HepG2 (cell line): ENCODE results near the gene TMEM125. TPM values are rescaled to one million over a fixed set of nuclear protein-coding genes. Genes with fewer than 3 reads are reported as not detected.

Experiments
- CHD4 ChIP-seq: fragments of 200-600 bp; sonication (generic); IDR thresholded peaks from 2 replicates; pipeline ENCODE4 v1.7.0; 2017; ENCODE audit warnings: mild to moderate bottlenecking, low read length, borderline replicate concordance
- CREB3 ChIP-seq: sonication (generic); formaldehyde crosslinking; IDR thresholded peaks from 2 replicates; pipeline ENCODE4 v1.5.0; 2020; ENCODE audit warnings: missing genetic modification reagents
- E2F5 ChIP-seq: sonication (generic); formaldehyde crosslinking; conservative IDR thresholded peaks from 2 replicates; pipeline ENCODE4 v1.4.0; 2020; ENCODE audit warnings: missing genetic modification reagents
- IRF2 ChIP-seq: IDR thresholded peaks from 2 replicates; pipeline ENCODE4 v1.6.1; 2018; ENCODE audit warnings: missing genetic modification reagents, missing compliant biosample characterization
- IRF9 ChIP-seq: sonication (generic); formaldehyde crosslinking; IDR thresholded peaks from 2 replicates; pipeline ENCODE4 v1.8.0; 2022; ENCODE audit warnings: missing genetic modification reagents, mild to moderate bottlenecking, borderline replicate concordance
- MYPOP ChIP-seq: sonication (generic); formaldehyde crosslinking; IDR thresholded peaks from 2 replicates; pipeline ENCODE4 v1.8.1; 2023; ENCODE audit warnings: mild to moderate bottlenecking, moderate library complexity, missing genetic modification reagents
- PCBP1 ChIP-seq: fragments of 200-400 bp; formaldehyde crosslinking; IDR thresholded peaks from 2 replicates; pipeline ENCODE4 v1.6.1; 2017; ENCODE audit warnings: mild to moderate bottlenecking, low read depth, low read length, borderline replicate concordance
- RNF2 ChIP-seq: fragments of 450-650 bp; conservative IDR thresholded peaks from 2 replicates; pipeline ENCODE4 v1.6.1; 2016; ENCODE audit warnings: low read depth
- SOX13 ChIP-seq, 3 experiments: fragments of 450-650 bp in 1 of 3; sonication (generic) in 1 of 3; formaldehyde crosslinking in 1 of 3; IDR thresholded peaks in 2 of 3; conservative IDR thresholded peaks in 1 of 3; 2 replicates each; pipeline versions ENCODE4 v1.5.0 to v1.6.1; 2016 to 2020; ENCODE audit warnings: antibody characterized with exemption in 1 of 3, mild to moderate bottlenecking in 1 of 3, missing compliant biosample characterization in 1 of 3, missing genetic modification reagents in 1 of 3, moderate library complexity in 1 of 3
- TEAD3 ChIP-seq: optimal IDR thresholded peaks from 2 replicates; pipeline ENCODE3; 2016; ENCODE audit warnings: borderline replicate concordance
- ZBTB1 ChIP-seq: sonication (generic); formaldehyde crosslinking; IDR thresholded peaks from 2 replicates; pipeline ENCODE4 v1.4.0; 2020; ENCODE audit warnings: missing genetic modification reagents, borderline replicate concordance
- ZBTB4 ChIP-seq: sonication (generic); formaldehyde crosslinking; IDR thresholded peaks from 2 replicates; pipeline ENCODE4 v1.4.0; 2020; ENCODE audit warnings: missing genetic modification reagents, mild to moderate bottlenecking, borderline replicate concordance
- ZNF263 ChIP-seq: sonication (generic); formaldehyde crosslinking; IDR thresholded peaks from 2 replicates; pipeline ENCODE4 v1.4.0; 2020; ENCODE audit warnings: missing genetic modification reagents
- ZNF30 ChIP-seq: sonication (generic); formaldehyde crosslinking; IDR thresholded peaks from 2 replicates; pipeline ENCODE4 v1.5.0; 2020; ENCODE audit warnings: mild to moderate bottlenecking, missing genetic modification reagents
- ZNF33B ChIP-seq: sonication (generic); formaldehyde crosslinking; IDR thresholded peaks from 2 replicates; pipeline ENCODE4 v1.5.1; 2020; ENCODE audit warnings: mild to moderate bottlenecking, missing genetic modification reagents
- ZNF367 ChIP-seq: sonication (generic); formaldehyde crosslinking; IDR thresholded peaks from 2 replicates; pipeline ENCODE4 v1.4.0; 2020; ENCODE audit warnings: missing genetic modification reagents, borderline replicate concordance
- ZNF451 ChIP-seq: sonication (generic); formaldehyde crosslinking; IDR thresholded peaks from 2 replicates; pipeline ENCODE4 v1.5.0; 2020; ENCODE audit warnings: mild to moderate bottlenecking, missing genetic modification reagents
- ZNF549 ChIP-seq: sonication (generic); formaldehyde crosslinking; IDR thresholded peaks from 2 replicates; pipeline ENCODE4 v1.5.0; 2020; ENCODE audit warnings: missing genetic modification reagents
- ZNF660 ChIP-seq: sonication (generic); formaldehyde crosslinking; IDR thresholded peaks from 2 replicates; pipeline ENCODE4 v1.5.1; 2020; ENCODE audit warnings: mild to moderate bottlenecking, low read depth, missing genetic modification reagents, borderline replicate concordance
- ZNF772 ChIP-seq: sonication (generic); formaldehyde crosslinking; IDR thresholded peaks from 2 replicates; pipeline ENCODE4 v1.5.0; 2020; ENCODE audit warnings: mild to moderate bottlenecking, missing genetic modification reagents
- ZNF777 ChIP-seq: sonication (generic); formaldehyde crosslinking; IDR thresholded peaks from 2 replicates; pipeline ENCODE4 v1.4.0; 2020; ENCODE audit warnings: missing genetic modification reagents
- polyA plus RNA-seq, 8 experiments: library from polyadenylated mRNA; depleted of rRNA in 3 of 8; stranded (reverse) in 7 of 8; unstranded in 1 of 8; fragments of >200 nt; fragmentation: Illumina TruSeq in 4 of 8; extraction: Trizol in 4 of 8; gene quantifications; 2 replicates each; pipeline versions ENCODE4 v1.2.1 to v1.2.3, GENCODE V29; 2011 to 2016; ENCODE audit warnings: low read depth in 4 of 8, missing spikeins in 1 of 8, mixed read lengths in 1 of 8; ENCODE audit not compliant: insufficient read depth in 1 of 8
- total RNA-seq, 5 experiments: library from RNA; depleted of rRNA; stranded (reverse); fragments of >200 nt; fragmentation: Illumina TruSeq; extraction: Trizol; gene quantifications; 2 replicates each; pipeline ENCODE4 v1.2.3, GENCODE V29; 2016; ENCODE audit warnings: low read depth in 1 of 5
- TF ChIP-seq, protein P1 (sequence below): sonication (generic); formaldehyde crosslinking; IDR thresholded peaks from 2 replicates; pipeline ENCODE4 v1.4.0; 2020; ENCODE audit warnings: missing genetic modification reagents

Gene TMEM125
- total and polyA plus RNA-seq, 2 of the 13 experiments (the other 11 are each of a cell fraction or from before 2014, with no cell fraction given), result 0.03 TPM; not detected in 1

DNA sequence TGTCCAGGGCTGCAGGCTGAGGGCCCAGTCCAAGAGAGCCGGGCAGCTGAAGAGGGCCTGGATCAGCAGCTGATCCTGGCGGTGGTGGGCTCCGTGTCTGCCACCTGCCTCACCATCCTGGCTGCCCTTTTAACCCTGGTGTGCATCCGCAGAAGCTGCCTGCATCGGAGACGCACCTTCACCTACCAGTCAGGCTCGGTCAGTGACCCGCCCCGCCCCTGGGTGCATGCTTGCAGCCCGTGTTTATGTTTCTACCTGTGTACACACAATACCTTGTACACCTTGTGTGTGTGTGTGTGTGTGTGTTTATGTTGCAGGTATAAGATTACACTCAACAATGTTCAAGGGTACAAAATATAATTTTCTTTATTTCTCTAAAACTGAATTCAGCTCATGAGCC, 44.0 kb downstream of the TMEM125 start (continued):
- no peak for TF ChIP-seq ZBTB4
- no peak for TF ChIP-seq ZNF549 (CRISPR knock-in tag)
- no peak for TF ChIP-seq IRF2
- no peak for TF ChIP-seq RNF2
- no peak for TF ChIP-seq ZNF33B
- no peak for TF ChIP-seq ZNF367 (CRISPR knock-in tag)
- TF ChIP-seq ZNF263 (CRISPR knock-in tag), result no peak
- no peak for TF ChIP-seq TEAD3 (CRISPR knock-in tag)
- TF ChIP-seq ZNF451 (CRISPR knock-in tag), result no peak
- TF ChIP-seq MYPOP (CRISPR knock-in tag), result no peak
- no peak for TF ChIP-seq CREB3 (CRISPR knock-in tag)
- TF ChIP-seq ZNF30 (CRISPR knock-in tag), result no peak
- no peak for TF ChIP-seq ZNF777 (CRISPR knock-in tag)
- TF ChIP-seq E2F5 (CRISPR knock-in tag), result no peak
- no peak for TF ChIP-seq CHD4
- TF ChIP-seq IRF9, result no peak
- TF ChIP-seq ZNF772 (CRISPR knock-in tag), result no peak
- TF ChIP-seq ZNF660 (CRISPR knock-in tag), result no peak
- TF ChIP-seq, protein P1, sequence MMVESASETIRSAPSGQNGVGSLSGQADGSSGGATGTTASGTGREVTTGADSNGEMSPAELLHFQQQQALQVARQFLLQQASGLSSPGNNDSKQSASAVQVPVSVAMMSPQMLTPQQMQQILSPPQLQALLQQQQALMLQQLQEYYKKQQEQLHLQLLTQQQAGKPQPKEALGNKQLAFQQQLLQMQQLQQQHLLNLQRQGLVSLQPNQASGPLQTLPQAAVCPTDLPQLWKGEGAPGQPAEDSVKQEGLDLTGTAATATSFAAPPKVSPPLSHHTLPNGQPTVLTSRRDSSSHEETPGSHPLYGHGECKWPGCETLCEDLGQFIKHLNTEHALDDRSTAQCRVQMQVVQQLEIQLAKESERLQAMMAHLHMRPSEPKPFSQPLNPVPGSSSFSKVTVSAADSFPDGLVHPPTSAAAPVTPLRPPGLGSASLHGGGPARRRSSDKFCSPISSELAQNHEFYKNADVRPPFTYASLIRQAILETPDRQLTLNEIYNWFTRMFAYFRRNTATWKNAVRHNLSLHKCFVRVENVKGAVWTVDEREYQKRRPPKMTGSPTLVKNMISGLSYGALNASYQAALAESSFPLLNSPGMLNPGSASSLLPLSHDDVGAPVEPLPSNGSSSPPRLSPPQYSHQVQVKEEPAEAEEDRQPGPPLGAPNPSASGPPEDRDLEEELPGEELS (CRISPR knock-in tag), result peak; percentile 67
- no peak for TF ChIP-seq PCBP1
- no peak for TF ChIP-seq SOX13 (IDR thresholded peaks at IDR 0.05)
- TF ChIP-seq SOX13 (CRISPR knock-in tag; conservative IDR thresholded peaks at IDR 0.05 in 1 of 2, IDR thresholded peaks at IDR 0.05 in 1 of 2), result peak in 1 of 2 experiments; percentile 22; a peak in 1 of 4 replicates
- no peak for TF ChIP-seq ZBTB1 (CRISPR knock-in tag)
